K562 (cell line): ENCODE results near the gene MAP7D1. TPM values are rescaled to one million over a fixed set of nuclear protein-coding genes. Genes with fewer than 3 reads are reported as not detected.
A peak's percentile ranks its signal among the peaks of the same experiment; 100 is the strongest.

Experiments used
- ATF1 ChIP-seq, 2 experiments: fragments of 450-650 bp in 1 of 2; IDR thresholded peaks; 2 replicates each; pipeline ENCODE4 v1.6.1; 2016; ENCODE audit warnings: missing compliant biosample characterization in 1 of 2, missing genetic modification characterization in 1 of 2
- BMI1 ChIP-seq: fragments of 150-350 bp; IDR thresholded peaks from 2 replicates; pipeline ENCODE4 v1.6.1; 2014; ENCODE audit warnings: low read length
- CBFA2T3 ChIP-seq: fragments of 450-650 bp; IDR thresholded peaks from 2 replicates; pipeline ENCODE4 v1.6.1; 2017
- CBX2 ChIP-seq: fragments of 200-600 bp; sonication (generic); IDR thresholded peaks from one replicate; pipeline ENCODE4 v1.6.1; 2012; ENCODE audit warnings: mild to moderate bottlenecking, low read length, inconsistent platforms; ENCODE audit not compliant: insufficient read depth, poor library complexity, severe bottlenecking
- FOXA3 ChIP-seq, 2 experiments: fragments of 450-650 bp in 1 of 2; sonication (generic) in 1 of 2; formaldehyde crosslinking; IDR thresholded peaks in 1 of 2; conservative IDR thresholded peaks in 1 of 2; 2 replicates each; pipeline versions ENCODE4 v1.4.0 to v1.8.0; 2020 to 2022; ENCODE audit warnings: mild to moderate bottlenecking in 2 of 2, missing genetic modification reagents in 1 of 2
- HDAC6 ChIP-seq: IDR thresholded peaks from 2 replicates; pipeline ENCODE4 v1.6.1; 2012; ENCODE audit warnings: low read depth, mild to moderate bottlenecking, control low read depth, inconsistent platforms, low read length, moderate library complexity
- HDAC8 ChIP-seq: fragments of 450-650 bp; IDR thresholded peaks from 2 replicates; pipeline ENCODE4 v1.6.1; 2016; ENCODE audit warnings: mild to moderate bottlenecking, missing genetic modification characterization, moderate library complexity, missing compliant biosample characterization
- HDGF ChIP-seq: fragments of 450-650 bp; IDR thresholded peaks from 2 replicates; pipeline ENCODE4 v1.6.1; 2016
- HLTF ChIP-seq: fragments of 450-650 bp; IDR thresholded peaks from 2 replicates; pipeline ENCODE4 v1.6.1; 2016
- IRF9 ChIP-seq: fragments of 450-650 bp; IDR thresholded peaks from 2 replicates; pipeline ENCODE4 v1.6.1; 2016; ENCODE audit warnings: missing biosample characterization, missing genetic modification characterization
- KHSRP ChIP-seq: fragments of 450-650 bp; IDR thresholded peaks from 2 replicates; pipeline ENCODE4 v1.6.1; 2017
- KLF1 ChIP-seq: fragments of 450-650 bp; IDR thresholded peaks from 2 replicates; pipeline ENCODE4 v1.6.1; 2016; ENCODE audit warnings: missing genetic modification characterization, missing compliant biosample characterization
- LEF1 ChIP-seq: fragments of 450-650 bp; IDR thresholded peaks from 2 replicates; pipeline ENCODE4 v1.6.1; 2016; ENCODE audit warnings: mild to moderate bottlenecking
- MTA1 ChIP-seq: fragments of 450-650 bp; IDR thresholded peaks from 2 replicates; pipeline ENCODE4 v1.6.1; 2017; ENCODE audit warnings: borderline replicate concordance
- SMAD2 ChIP-seq: fragments of 150-350 bp; IDR thresholded peaks from 2 replicates; pipeline ENCODE4 v1.6.1; 2014; ENCODE audit warnings: low read depth, mild to moderate bottlenecking, low read length
- SMARCA5 ChIP-seq: fragments of 450-650 bp; IDR thresholded peaks from 2 replicates; pipeline ENCODE4 v1.6.1; 2016
- SP2 ChIP-seq: IDR thresholded peaks from 2 replicates; pipeline ENCODE4 v1.6.1; 2011; ENCODE audit warnings: mild to moderate bottlenecking, low read depth, low read length, moderate library complexity; ENCODE audit not compliant: poor library complexity, severe bottlenecking; ENCODE audit errors: extremely low read depth
- ZNF184 ChIP-seq: sonication (generic); formaldehyde crosslinking; IDR thresholded peaks from 2 replicates; pipeline ENCODE4 v1.5.0; 2020; ENCODE audit warnings: missing genetic modification reagents
- polyA plus RNA-seq, 8 experiments: library from polyadenylated mRNA; depleted of rRNA in 4 of 8; stranded (reverse) in 5 of 8; unstranded in 3 of 8; fragments of >200 nt; fragmentation: Nextera tagmentation in 2 of 8; fragmentation: Illumina TruSeq in 1 of 8; extraction: Ambion mirVana in 2 of 8; extraction: Trizol in 1 of 8; gene quantifications; 2 replicates each; pipeline versions ENCODE4 v1.2.1 to v1.2.3, GENCODE V29; 2011 to 2014; ENCODE audit warnings: inconsistent platforms in 1 of 8, missing spikeins in 1 of 8
- total RNA-seq, 7 experiments: library from RNA; depleted of rRNA in 6 of 7; stranded (reverse); fragments of >200 nt in 6 of 7; fragmentation: Illumina TruSeq in 2 of 7; extraction: Trizol in 2 of 7; gene quantifications; 2 replicates each; pipeline versions ENCODE4 v1.2.1 to v1.2.3, GENCODE V29; 2011 to 2021; ENCODE audit warnings: low replicate concordance in 1 of 7
- TF ChIP-seq, protein P1 (sequence below), 2 experiments: fragments of 450-650 bp in 1 of 2; sonication (generic) in 1 of 2; formaldehyde crosslinking; conservative IDR thresholded peaks; 2 replicates each; pipeline versions ENCODE4 v1.4.0 to v1.8.1; 2020 to 2022; ENCODE audit warnings: mild to moderate bottlenecking in 1 of 2, missing genetic modification reagents in 1 of 2
- TF ChIP-seq, protein P2 (sequence below): IDR thresholded peaks from 2 replicates; pipeline ENCODE4 v1.6.1; 2011; ENCODE audit warnings: borderline replicate concordance, low read depth, mild to moderate bottlenecking, moderate library complexity, low read length; ENCODE audit not compliant: insufficient read depth, poor library complexity, severe bottlenecking
- TF ChIP-seq, protein P3 (sequence below): fragments of 450-650 bp; IDR thresholded peaks from 2 replicates; pipeline ENCODE4 v1.6.1; 2018; ENCODE audit not compliant: partially characterized antibody

The MAP7D1 gene
- total and polyA plus RNA-seq, 9 of the 15 experiments (the other 6 are each of a cell fraction or from before 2014, with no cell fraction given): 3.6 to 108 (median 34.5) TPM

DNA sequence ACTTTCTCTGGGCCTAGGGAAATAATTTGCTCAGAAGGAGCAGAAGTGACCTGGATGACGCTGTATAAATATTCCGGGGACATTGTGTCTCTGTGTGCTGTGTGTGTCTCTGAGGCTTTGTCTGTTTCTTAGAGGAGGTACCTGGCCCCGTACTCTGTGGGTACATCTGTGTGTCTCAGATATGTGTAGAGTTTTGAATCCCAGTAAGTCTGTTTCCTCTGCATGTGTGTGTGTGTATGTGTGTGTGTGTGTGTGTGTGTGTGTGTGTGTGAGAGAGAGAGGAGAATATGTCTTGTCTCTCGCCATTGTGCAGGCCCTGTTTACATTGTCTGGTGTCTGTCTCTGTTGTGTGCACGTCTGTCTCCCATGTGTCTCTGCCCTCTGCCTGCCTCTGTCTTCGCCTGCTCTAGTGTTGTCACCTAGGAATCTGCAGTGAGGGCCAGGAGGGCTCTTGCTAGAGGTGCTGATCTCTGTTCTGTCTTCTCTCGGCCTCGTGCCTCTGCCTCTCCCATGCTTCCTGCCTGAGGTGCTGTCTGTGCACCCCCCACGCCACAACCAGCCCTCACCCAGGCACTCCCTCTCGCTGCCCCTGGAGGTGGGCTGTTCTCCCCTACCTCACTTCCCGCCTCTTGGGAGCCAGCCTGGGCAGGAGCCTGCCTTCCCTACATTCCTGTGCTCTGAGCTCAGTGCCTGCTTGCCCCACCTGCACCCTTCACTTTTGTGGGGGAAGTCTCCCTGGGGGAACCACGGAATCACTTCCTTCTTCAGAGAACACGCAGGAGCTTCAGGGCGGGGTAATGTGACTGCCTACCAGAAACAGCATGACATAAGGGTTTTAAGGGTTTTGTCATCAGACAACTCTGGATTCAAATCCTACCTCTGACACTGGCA is 5.9 kb downstream of the MAP7D1 start (continued):
- TF ChIP-seq ATF1 (CRISPR knock-in tag; IDR thresholded peaks at IDR 0.05) (no peak), ATF1 (tag; IDR thresholded peaks at IDR 0.05) (peak; percentile 39; the same call in 1 of the 2 replicates), MTA1 (0 out of 2 replicates have a peak, but pooled peaks have one; percentile 26), CBX2 (no peak), SMAD2 (no peak), KLF1 (tag) (no peak), SP2 (no peak), LEF1 (no peak; the same call in 1 of the 2 replicates), IRF9 (tag) (no peak), KHSRP (no peak), FOXA3 (CRISPR knock-in tag; conservative IDR thresholded peaks at IDR 0.05 in 1 of 2, IDR thresholded peaks at IDR 0.05 in 1 of 2) (peak in 1 of 2 experiments; percentile 87; a peak in 2 of 4 replicates), BMI1 (no peak), HLTF (no peak; the same call in 1 of the 2 replicates), SMARCA5 (peak; percentile 64; the same call in 1 of the 2 replicates), ZNF184 (CRISPR knock-in tag) (no peak), HDAC8 (tag) (no peak), CBFA2T3 (peak; percentile 31; the same call in 1 of the 2 replicates), HDAC6 (no peak), HDGF (no peak)
- TF ChIP-seq, protein P1, sequence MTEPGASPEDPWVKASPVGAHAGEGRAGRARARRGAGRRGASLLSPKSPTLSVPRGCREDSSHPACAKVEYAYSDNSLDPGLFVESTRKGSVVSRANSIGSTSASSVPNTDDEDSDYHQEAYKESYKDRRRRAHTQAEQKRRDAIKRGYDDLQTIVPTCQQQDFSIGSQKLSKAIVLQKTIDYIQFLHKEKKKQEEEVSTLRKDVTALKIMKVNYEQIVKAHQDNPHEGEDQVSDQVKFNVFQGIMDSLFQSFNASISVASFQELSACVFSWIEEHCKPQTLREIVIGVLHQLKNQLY (CRISPR knock-in tag; conservative IDR thresholded peaks at IDR 0.05): no peak
- TF ChIP-seq, protein P2, sequence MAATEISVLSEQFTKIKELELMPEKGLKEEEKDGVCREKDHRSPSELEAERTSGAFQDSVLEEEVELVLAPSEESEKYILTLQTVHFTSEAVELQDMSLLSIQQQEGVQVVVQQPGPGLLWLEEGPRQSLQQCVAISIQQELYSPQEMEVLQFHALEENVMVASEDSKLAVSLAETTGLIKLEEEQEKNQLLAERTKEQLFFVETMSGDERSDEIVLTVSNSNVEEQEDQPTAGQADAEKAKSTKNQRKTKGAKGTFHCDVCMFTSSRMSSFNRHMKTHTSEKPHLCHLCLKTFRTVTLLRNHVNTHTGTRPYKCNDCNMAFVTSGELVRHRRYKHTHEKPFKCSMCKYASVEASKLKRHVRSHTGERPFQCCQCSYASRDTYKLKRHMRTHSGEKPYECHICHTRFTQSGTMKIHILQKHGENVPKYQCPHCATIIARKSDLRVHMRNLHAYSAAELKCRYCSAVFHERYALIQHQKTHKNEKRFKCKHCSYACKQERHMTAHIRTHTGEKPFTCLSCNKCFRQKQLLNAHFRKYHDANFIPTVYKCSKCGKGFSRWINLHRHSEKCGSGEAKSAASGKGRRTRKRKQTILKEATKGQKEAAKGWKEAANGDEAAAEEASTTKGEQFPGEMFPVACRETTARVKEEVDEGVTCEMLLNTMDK: no peak
- TF ChIP-seq, protein P3, sequence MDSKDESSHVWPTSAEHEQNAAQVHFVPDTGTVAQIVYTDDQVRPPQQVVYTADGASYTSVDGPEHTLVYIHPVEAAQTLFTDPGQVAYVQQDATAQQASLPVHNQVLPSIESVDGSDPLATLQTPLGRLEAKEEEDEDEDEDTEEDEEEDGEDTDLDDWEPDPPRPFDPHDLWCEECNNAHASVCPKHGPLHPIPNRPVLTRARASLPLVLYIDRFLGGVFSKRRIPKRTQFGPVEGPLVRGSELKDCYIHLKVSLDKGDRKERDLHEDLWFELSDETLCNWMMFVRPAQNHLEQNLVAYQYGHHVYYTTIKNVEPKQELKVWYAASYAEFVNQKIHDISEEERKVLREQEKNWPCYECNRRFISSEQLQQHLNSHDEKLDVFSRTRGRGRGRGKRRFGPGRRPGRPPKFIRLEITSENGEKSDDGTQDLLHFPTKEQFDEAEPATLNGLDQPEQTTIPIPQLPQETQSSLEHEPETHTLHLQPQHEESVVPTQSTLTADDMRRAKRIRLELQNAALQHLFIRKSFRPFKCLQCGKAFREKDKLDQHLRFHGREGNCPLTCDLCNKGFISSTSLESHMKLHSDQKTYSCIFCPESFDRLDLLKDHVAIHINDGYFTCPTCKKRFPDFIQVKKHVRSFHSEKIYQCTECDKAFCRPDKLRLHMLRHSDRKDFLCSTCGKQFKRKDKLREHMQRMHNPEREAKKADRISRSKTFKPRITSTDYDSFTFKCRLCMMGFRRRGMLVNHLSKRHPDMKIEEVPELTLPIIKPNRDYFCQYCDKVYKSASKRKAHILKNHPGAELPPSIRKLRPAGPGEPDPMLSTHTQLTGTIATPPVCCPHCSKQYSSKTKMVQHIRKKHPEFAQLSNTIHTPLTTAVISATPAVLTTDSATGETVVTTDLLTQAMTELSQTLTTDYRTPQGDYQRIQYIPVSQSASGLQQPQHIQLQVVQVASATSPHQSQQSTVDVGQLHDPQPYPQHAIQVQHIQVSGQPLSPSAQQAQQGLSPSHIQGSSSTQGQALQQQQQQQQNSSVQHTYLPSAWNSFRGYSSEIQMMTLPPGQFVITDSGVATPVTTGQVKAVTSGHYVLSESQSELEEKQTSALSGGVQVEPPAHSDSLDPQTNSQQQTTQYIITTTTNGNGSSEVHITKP: peak; percentile 8
